CD14-positive monocyte (primary cell): Measurements from ENCODE around the gene ACSF2. TPM values are rescaled to one million over a fixed set of nuclear protein-coding genes. Genes with fewer than 3 reads are reported as not detected.
A peak's percentile ranks its signal among the peaks of the same experiment; 100 is the strongest.
"Not testable (repeated sequence)": the region's sequence is repeated elsewhere in the genome, so short reads cannot be mapped to it uniquely, and the experiment has no call there.

Experiments used
- DNase-seq, 3 donors: peaks; one replicate each; pipeline ENCODE4 v3.0.0-alpha.2; 2011 to 2022
- H2AFZ ChIP-seq: 2 replicates; pipeline ENCODE4 v1.6.0; 2012; ENCODE audit warnings: mild to moderate bottlenecking, low read depth, low read length, inconsistent platforms; ENCODE audit not compliant: insufficient read depth, poor library complexity, severe bottlenecking
- H3K27ac ChIP-seq, 2 donors: 1 replicate in 1 of 2; 2 replicates in 1 of 2; pipeline ENCODE4 v1.5.1; 2012 to 2013; ENCODE audit warnings: low read length in 2 of 2, control low read depth in 1 of 2, inconsistent platforms in 1 of 2, low read depth in 1 of 2, mild to moderate bottlenecking in 1 of 2
- H3K27me3 ChIP-seq, 2 donors: one replicate each; pipeline versions ENCODE4 v1.6.0 to v1.6.1; 2011 to 2013; ENCODE audit warnings: low read length in 2 of 2; ENCODE audit not compliant: control insufficient read depth in 2 of 2, insufficient read depth in 2 of 2
- H3K36me3 ChIP-seq, 2 donors: replicated peaks in 1 of 2; 1 replicate in 1 of 2; 2 replicates in 1 of 2; pipeline versions ENCODE4 v1.5.1 to v1.6.1; 2012 to 2013; ENCODE audit warnings: low read length in 2 of 2, control low read depth in 1 of 2, inconsistent platforms in 1 of 2, mild to moderate bottlenecking in 1 of 2; ENCODE audit not compliant: insufficient read depth in 2 of 2, control insufficient read depth in 1 of 2
- H3K4me1 ChIP-seq, 2 donors: 1 replicate in 1 of 2; 2 replicates in 1 of 2; pipeline versions ENCODE4 v1.5.1 to v1.6.1; 2012 to 2013; ENCODE audit warnings: low read length in 2 of 2, control low read depth in 1 of 2, inconsistent platforms in 1 of 2, mild to moderate bottlenecking in 1 of 2, moderate library complexity in 1 of 2; ENCODE audit not compliant: insufficient read depth in 2 of 2, control insufficient read depth in 1 of 2
- H3K4me2 ChIP-seq: replicated peaks from 2 replicates; pipeline ENCODE3; 2012; ENCODE audit warnings: low read length, moderate library complexity, mild to moderate bottlenecking; ENCODE audit not compliant: poor library complexity, severe bottlenecking; ENCODE audit errors: extremely low read depth
- H3K4me3 ChIP-seq, 3 experiments: fragments of 200-600 bp in 1 of 3; sonication (generic) in 1 of 3; replicated peaks in 1 of 3; 1 replicate in 2 of 3; 2 replicates in 1 of 3; pipeline ENCODE4 v1.5.1; 2011 to 2013; ENCODE audit warnings: low read length in 3 of 3, mild to moderate bottlenecking in 3 of 3, control low read depth in 2 of 3, low read depth in 2 of 3, inconsistent platforms in 1 of 3, moderate library complexity in 1 of 3
- H3K79me2 ChIP-seq: 2 replicates; pipeline ENCODE4 v1.6.0; 2012; ENCODE audit warnings: mild to moderate bottlenecking, control low read depth, inconsistent platforms, low read length, moderate library complexity; ENCODE audit not compliant: insufficient read depth
- H3K9ac ChIP-seq: 2 replicates; pipeline ENCODE4 v1.6.0; 2017; ENCODE audit warnings: low read length, mild to moderate bottlenecking; ENCODE audit not compliant: insufficient read depth, poor library complexity, severe bottlenecking
- H3K9me3 ChIP-seq, 2 donors: replicated peaks in 1 of 2; 1 replicate in 1 of 2; 2 replicates in 1 of 2; pipeline versions ENCODE4 v1.5.1 to v1.6.1; 2012 to 2013; ENCODE audit warnings: low read length in 2 of 2, control low read depth in 1 of 2; ENCODE audit not compliant: control insufficient read depth in 1 of 2, insufficient read depth in 1 of 2
- H4K20me1 ChIP-seq: 2 replicates; pipeline ENCODE4 v1.6.0; 2012; ENCODE audit warnings: mild to moderate bottlenecking, low read length, control low read depth, moderate library complexity; ENCODE audit not compliant: insufficient read depth
- H3K27ac Mint-ChIP-seq, 7 donors: one replicate each; pipeline ENCODE4 v1.8.0; 2020; ENCODE audit warnings: mild to moderate bottlenecking in 7 of 7, mixed read lengths in 7 of 7, moderate library complexity in 6 of 7, inconsistent platforms in 2 of 7
- H3K27me3 Mint-ChIP-seq, 3 donors: one replicate each; pipeline ENCODE4 v1.8.0; 2021 to 2022; ENCODE audit warnings: low read depth in 3 of 3, mild to moderate bottlenecking in 3 of 3, mixed read lengths in 3 of 3, moderate library complexity in 3 of 3, inconsistent platforms in 1 of 3
- H3K36me3 Mint-ChIP-seq, 2 donors: one replicate each; pipeline ENCODE4 v1.8.0; 2020; ENCODE audit warnings: mixed read lengths in 2 of 2, inconsistent platforms in 1 of 2, mild to moderate bottlenecking in 1 of 2
- H3K4me1 Mint-ChIP-seq: one replicate; pipeline ENCODE4 v1.8.0; 2020; ENCODE audit warnings: mild to moderate bottlenecking, mixed read lengths
- H3K4me3 Mint-ChIP-seq, 2 donors: one replicate each; pipeline ENCODE4 v1.8.0; 2020; ENCODE audit warnings: mild to moderate bottlenecking in 2 of 2, mixed read lengths in 2 of 2, moderate library complexity in 1 of 2
- H3K9me3 Mint-ChIP-seq, 7 donors: one replicate each; pipeline ENCODE4 v1.8.0; 2020 to 2022; ENCODE audit warnings: mixed read lengths in 7 of 7, mild to moderate bottlenecking in 6 of 7, moderate library complexity in 6 of 7, inconsistent platforms in 2 of 7
- CTCF ChIP-seq: fragments of 200-600 bp; IDR thresholded peaks from one replicate; pipeline ENCODE4 v1.8.0; 2022; ENCODE audit warnings: antibody characterized with exemption, mild to moderate bottlenecking
- WGBS: methylation state at CpG from one replicate; pipeline ENCODE4 v1.1.5; 2013; ENCODE audit warnings: missing lambda C conversion rate; ENCODE audit not compliant: insufficient coverage; 5-methylcytosine and 5-hydroxymethylcytosine counted together
- intact Hi-C, 2 donors: fragments of 100-400 bp; cut with micrococcal nuclease; formaldehyde crosslinking; loops; one replicate each; pipeline versions ENCODE4 v1.15.0 to v1.15.1; 2023
- polyA plus RNA-seq, 3 donors: library from polyadenylated mRNA; depleted of rRNA in 1 of 3; unstranded in 2 of 3; stranded (reverse) in 1 of 3; fragments of 300-500 nt in 2 of 3; fragments of >200 nt in 1 of 3; fragmentation: Illumina TruSeq in 2 of 3; gene quantifications; 1 replicate in 2 of 3; 2 replicates in 1 of 3; pipeline ENCODE4 v1.2.3, GENCODE V29; 2012 to 2021

The ACSF2 gene
- polyA plus RNA-seq, 3 donors: 2.8 to 24.4 (median 5.5) TPM

GRCh38 chr17:50475362-50475761, 49.3 kb downstream of the ACSF2 start:
- H3K36me3 ChIP-seq: no peaks in the 10 kb centered on the region
- H3K9ac ChIP-seq: no peak overlapping the region
- TF ChIP-seq CTCF: no peak
- H3K4me1 ChIP-seq: peaks cover 20 to 25% of the 10 kb centered on the region in 2 donors
- Mint-ChIP-seq H3K4me1 (peaks cover 18% of the 10 kb centered on the region), H3K9me3 (peaks cover 0 to 6% (median 0%) of the 10 kb centered on the region in 7 donors), H3K27me3 (peaks cover 7 to 31% (median 27%) of the 10 kb centered on the region in 3 donors), H3K27ac (peak overlapping the region in 1 of 7 donors; percentile 38), H3K4me3 (peak overlapping the region in 1 of 2 donors; percentile 60), H3K36me3 (peaks cover 3 to 15% of the 10 kb centered on the region in 2 donors)
- H2AFZ ChIP-seq: no peak overlapping the region
- DNase-seq: no peak
- no peak overlapping the region for H3K4me2 ChIP-seq
- H3K27ac ChIP-seq: no peak overlapping the region
- intact Hi-C loops: no loop called here
- H3K4me3 ChIP-seq: no peak overlapping the region
- H4K20me1 ChIP-seq: peaks cover 9% of the 10 kb centered on the region
- 96% methylated on average over 4 of the region's 4 CpGs for WGBS
- no peaks in the 10 kb centered on the region for H3K9me3 ChIP-seq
- peaks cover 0 to 14% of the 10 kb centered on the region in 2 donors for H3K27me3 ChIP-seq
- peaks cover 8% of the 10 kb centered on the region for H3K79me2 ChIP-seq

DNA sequence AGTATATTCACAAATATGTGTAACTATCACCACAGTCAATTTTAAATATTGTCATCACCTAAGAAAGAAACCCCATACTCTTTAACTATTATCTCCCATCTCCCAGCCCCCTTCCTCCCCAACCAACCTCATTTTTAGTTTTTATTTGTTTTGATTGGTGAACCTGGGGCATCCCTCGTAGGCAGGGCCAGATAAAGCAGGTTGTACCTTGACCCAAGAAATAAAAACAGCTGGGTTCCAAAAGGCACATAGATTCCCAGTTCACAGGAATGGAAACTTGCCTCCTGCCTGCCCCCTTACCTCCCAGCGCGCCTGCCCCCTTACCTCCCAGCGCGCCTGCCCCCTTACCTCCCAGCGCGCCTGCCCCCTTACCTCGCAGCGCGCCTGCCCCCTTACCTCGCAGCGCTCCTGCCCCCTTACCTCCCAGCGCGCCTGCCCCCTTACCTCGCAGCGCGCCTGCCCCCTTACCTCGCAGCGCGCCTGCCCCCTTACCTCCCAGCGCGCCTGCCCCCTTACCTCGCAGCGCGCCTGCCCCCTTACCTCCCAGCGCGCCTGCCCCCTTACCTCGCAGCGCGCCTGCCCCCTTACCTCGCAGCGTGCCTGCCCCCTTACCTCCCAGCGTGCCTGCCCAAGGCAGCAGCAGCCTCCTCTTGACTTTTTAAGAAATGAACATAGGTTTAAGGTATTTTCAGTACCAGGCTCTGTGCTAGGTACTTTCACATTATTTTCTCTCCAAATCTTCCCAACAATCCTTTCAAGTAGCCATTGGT, 49.9 kb downstream of the ACSF2 start:
- DNase-seq, H3K9ac ChIP-seq, H2AFZ ChIP-seq, H3K4me3 ChIP-seq, H3K27ac ChIP-seq, intact Hi-C loops, H3K36me3 ChIP-seq, H3K79me2 ChIP-seq, H3K4me2 ChIP-seq, H3K27me3 ChIP-seq, H3K9me3 Mint-ChIP-seq, H3K9me3 ChIP-seq: not testable (repeated sequence)
- H3K27me3 Mint-ChIP-seq: peaks cover 3 to 26% (median 26%) of the 10 kb centered on the region in 3 donors
- peaks cover 23% of the 10 kb centered on the region for H3K4me1 Mint-ChIP-seq
- peaks cover 26 to 31% of the 10 kb centered on the region in 2 donors for H3K4me1 ChIP-seq
- peak overlapping the region in 1 of 2 donors; percentile 74 for H3K4me3 Mint-ChIP-seq
- peaks cover 3 to 15% of the 10 kb centered on the region in 2 donors for H3K36me3 Mint-ChIP-seq
- H3K27ac Mint-ChIP-seq: peak overlapping the region in 1 of 7 donors; percentile 32
- 40% methylated on average over 2 of the region's 33 CpGs for WGBS
- H4K20me1 ChIP-seq: peaks cover 13% of the 10 kb centered on the region
